GM18868 (cell line): ENCODE measurements around the gene HBP1.
"Not testable (repeated sequence)": the region's sequence is repeated elsewhere in the genome, so short reads cannot be mapped to it uniquely, and the experiment has no call there.

ENCODE experiments used
- ATAC-seq: cut with Tn5 transposase; IDR thresholded peaks from one replicate; pipeline ENCODE4 v1.9.1; 2021; ENCODE audit warnings: mild to moderate bottlenecking, moderate library complexity; ENCODE audit not compliant: unreplicated experiment

The HBP1 gene

DNA sequence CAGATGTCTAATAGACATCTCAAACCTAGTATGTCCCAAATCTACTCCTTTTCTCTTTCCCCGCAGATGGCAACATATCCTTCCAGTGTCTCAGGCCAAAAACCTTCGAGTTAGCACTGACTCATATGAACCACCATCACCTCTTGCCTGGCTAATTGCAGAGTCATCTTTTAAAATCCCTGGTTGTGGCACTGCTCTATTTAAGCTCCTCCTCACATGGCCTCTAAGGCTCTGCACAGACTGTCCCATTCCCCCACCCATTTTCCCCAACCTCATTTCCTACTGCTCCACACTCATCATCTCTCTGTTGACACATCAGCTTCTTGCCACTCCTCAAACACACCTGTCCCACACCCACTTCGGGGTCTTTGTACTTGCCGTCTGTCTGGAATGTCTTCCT is 16.8 kb upstream of the HBP1 start:
- no peak for ATAC-seq

DNA sequence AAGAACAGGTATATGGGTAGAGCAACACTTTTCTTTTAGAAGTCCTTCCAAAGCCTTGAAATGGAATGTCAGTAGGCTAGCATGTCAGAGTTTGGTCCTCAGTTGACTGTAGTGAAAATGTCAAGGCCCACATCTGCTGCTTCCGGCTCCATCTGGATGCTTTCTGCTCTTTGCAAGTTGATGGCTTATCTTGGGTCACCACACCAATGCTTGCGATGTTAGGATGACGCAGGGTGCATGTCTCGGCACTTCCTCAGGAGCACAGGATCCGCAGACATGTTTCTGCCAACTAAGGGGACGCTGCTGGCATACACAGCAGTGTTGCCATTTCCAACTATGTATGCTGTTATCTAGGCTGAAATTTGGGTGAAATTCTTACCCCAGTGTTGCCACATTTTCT is 14.0 kb upstream of the HBP1 start:
- ATAC-seq = no peak

- ATAC-seq = not testable (repeated sequence)
Observed at GRCh38 chr7:107155726-107156125, 13.1 kb upstream of the HBP1 start.

- ATAC-seq = no peak
Observed at GRCh38 chr7:107157091-107157490, 11.7 kb upstream of the HBP1 start.

- no peak for ATAC-seq
Observed at GRCh38 chr7:107158028-107158427, 10.8 kb upstream of the HBP1 start.

GRCh38 chr7:107160389-107160788 is 8.4 kb upstream of the HBP1 start:
- no peak for ATAC-seq

GRCh38 chr7:107161415-107161814 is 7.4 kb upstream of the HBP1 start:
- no peak for ATAC-seq

DNA sequence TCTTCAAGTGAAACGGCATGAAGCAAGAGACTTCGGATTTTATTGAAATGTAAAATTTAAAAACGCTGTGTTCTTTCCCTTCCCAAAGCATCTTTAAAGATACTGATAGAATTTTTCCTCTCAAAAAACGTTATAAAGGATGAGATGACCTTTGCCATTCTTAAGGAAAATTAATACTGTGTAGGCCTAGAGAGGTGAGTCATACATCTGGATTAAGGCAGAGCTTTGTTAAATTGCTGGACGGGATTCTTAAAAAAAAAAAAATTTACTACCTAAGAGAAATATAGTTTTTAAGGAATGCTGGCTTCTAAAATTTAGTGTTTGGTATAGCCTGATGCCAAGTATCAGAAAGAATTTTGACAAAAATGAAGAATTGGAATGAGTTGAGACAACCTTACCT is 6.3 kb upstream of the HBP1 start:
- no peak for ATAC-seq

DNA sequence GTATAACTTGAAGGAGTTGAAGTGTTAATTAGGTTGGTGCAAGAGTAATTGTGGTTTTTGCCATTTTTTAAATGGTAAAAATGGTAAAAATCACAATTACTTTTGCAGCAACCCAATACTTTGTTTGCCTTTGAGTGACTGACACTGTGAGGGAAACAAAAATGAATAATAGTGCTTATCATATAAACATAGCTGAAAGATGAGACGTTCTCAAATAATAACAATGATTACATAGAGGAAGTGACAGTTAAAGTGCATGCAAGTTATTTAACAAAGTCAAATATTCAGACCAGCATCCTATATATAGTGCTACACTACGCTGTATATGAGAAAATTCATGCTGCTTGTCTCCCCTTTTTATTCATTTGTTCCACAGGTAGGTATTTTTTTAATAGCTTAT is 4.7 kb upstream of the HBP1 start:
- no peak for ATAC-seq

- ATAC-seq = no peak
Observed at GRCh38 chr7:107165341-107165740, 3.5 kb upstream of the HBP1 start.

- ATAC-seq = no peak
Observed at GRCh38 chr7:107166736-107167426, 1.9 kb upstream of the HBP1 start.

GRCh38 chr7:107167483-107168232 is 1.1 kb upstream of the HBP1 start:
- no peak for ATAC-seq

GRCh38 chr7:107169120-107170050 is 582 bp downstream of the HBP1 start:
- peak; percentile 26 for ATAC-seq

GRCh38 chr7:107170051-107170915 is 1.5 kb downstream of the HBP1 start:
- no peak for ATAC-seq

DNA sequence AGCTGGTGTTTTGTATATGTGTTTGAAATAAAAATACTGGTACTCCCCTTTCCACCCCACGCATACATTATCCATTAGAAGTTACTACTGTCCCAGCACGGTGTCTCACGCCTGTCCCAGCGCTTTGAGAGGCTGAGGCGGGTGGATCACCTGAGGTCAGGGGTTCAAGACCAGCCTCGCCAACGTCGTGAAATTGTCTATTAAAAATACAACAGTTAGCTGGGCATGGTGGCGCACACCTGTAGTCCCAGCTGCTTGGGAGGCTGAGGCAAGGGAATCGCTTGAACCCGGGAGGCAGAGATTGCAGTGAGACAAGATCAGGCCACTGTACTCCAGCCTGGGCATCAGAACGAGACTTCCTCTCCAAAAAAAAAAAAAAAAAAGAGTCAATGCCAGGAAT is 2.7 kb downstream of the HBP1 start:
- ATAC-seq = no peak

- no peak for ATAC-seq
Observed at GRCh38 chr7:107172276-107173032, 3.7 kb downstream of the HBP1 start.

DNA sequence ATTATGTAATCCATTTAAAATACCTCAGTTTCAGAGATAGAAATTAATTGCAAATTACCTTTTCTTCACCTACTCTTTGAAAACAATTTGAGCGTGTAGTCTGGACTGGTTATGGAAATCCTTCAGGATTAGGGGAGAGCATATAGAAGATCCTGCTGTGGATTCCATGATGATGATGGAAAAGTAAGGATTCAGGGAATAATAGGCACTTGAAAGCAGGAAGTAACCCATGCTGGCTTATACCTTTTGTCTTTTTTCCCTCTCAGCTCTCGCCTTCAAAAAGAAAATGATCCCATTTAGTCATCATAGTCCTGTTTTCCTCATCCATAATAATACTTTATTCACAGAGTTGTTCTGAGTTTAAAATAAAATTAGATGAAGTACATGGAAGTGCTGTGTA is 4.4 kb downstream of the HBP1 start:
- ATAC-seq = no peak

DNA sequence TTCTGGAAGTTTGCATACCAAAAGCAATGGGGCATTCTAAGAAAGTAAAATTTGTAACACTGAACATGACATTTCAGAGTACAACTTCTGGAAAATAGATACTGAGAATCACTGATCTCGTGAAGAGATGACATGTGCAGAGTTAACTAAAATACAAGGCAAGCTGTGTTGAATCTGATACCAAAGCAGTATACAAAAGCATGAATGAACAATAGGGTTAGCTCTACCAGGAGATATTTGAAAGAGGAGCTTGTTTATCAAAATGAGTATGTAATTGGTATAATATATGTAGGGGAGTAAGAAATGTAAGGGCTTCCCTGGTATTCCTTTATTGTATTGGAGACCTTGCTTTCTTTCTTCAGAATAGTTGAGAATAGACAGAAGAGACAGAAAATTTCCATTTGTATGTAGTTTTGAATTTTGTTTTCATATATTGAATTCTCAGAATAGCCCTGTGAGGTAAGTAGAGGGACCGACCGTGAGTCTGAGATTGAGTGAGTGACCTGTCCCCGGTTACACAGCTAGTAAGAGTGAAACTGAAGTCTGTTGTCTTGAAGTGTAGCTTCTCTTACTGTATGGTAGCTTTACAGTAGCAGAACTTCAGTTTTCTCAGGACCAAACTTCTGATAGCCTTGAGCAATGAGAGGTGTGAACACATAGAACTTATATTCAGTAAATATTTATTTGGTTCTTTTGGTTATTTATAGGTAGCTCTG is 5.0 kb downstream of the HBP1 start:
- ATAC-seq = peak; percentile 60
